Measurements from ENCODE around the gene MAP6.

MAP6 gene

GRCh38 chr11:75656044-75656727 lies 12.7 kb downstream of the MAP6 start:
- no peak for DNase-seq (ENCODE audit: low read depth)
- no peak for TF ChIP-seq CTCF (conservative IDR thresholded peaks at IDR 0.05; ENCODE audit: control insufficient read depth, insufficient read depth, low read depth, low read length)

GRCh38 chr11:75655605-75656004 lies 13.2 kb downstream of the MAP6 start:
- TF ChIP-seq CTCF (conservative IDR thresholded peaks at IDR 0.05; ENCODE audit: control insufficient read depth, insufficient read depth, low read depth, low read length): no peak
- H3K4me3 ChIP-seq (ENCODE audit: control insufficient read depth, low read depth, low read length): no peak overlapping the region
- no peak for DNase-seq (ENCODE audit: low read depth)

More at GRCh38 chr11:75656044-75656727, 12.7 kb downstream of the MAP6 start:
- no peak overlapping the region for H3K4me3 ChIP-seq (ENCODE audit: control insufficient read depth, low read depth, low read length)

GRCh38 chr11:75654314-75654713 lies 14.5 kb downstream of the MAP6 start:
- no peak overlapping the region for H3K4me3 ChIP-seq (ENCODE audit: control insufficient read depth, low read depth, low read length)
- peak; percentile 49 for DNase-seq (ENCODE audit: low read depth)
- no peak for TF ChIP-seq CTCF (conservative IDR thresholded peaks at IDR 0.05; ENCODE audit: control insufficient read depth, insufficient read depth, low read depth, low read length)

- no peak for TF ChIP-seq CTCF (conservative IDR thresholded peaks at IDR 0.05; ENCODE audit: control insufficient read depth, insufficient read depth, low read depth, low read length)
- no peak overlapping the region for H3K4me3 ChIP-seq (ENCODE audit: control insufficient read depth, low read depth, low read length)
- no peak for DNase-seq (ENCODE audit: low read depth)
Measured at GRCh38 chr11:75653532-75653931, 15.3 kb downstream of the MAP6 start.

GRCh38 chr11:75652936-75653335 lies 15.9 kb downstream of the MAP6 start:
- TF ChIP-seq CTCF (conservative IDR thresholded peaks at IDR 0.05; ENCODE audit: control insufficient read depth, insufficient read depth, low read depth, low read length): no peak
- DNase-seq (ENCODE audit: low read depth): peak; percentile 44
- no peak overlapping the region for H3K4me3 ChIP-seq (ENCODE audit: control insufficient read depth, low read depth, low read length)

- no peak for TF ChIP-seq CTCF (conservative IDR thresholded peaks at IDR 0.05; ENCODE audit: control insufficient read depth, insufficient read depth, low read depth, low read length)
- no peak for DNase-seq (ENCODE audit: low read depth)
- H3K4me3 ChIP-seq (ENCODE audit: control insufficient read depth, low read depth, low read length): no peak overlapping the region
Measured at GRCh38 chr11:75651218-75651617, 17.6 kb downstream of the MAP6 start.

All from fibroblast of mammary gland (primary cell).